ENCODE measurements around the gene AMPD3.

AMPD3 gene

GRCh38 chr11:10488934-10489691 is 34.0 kb downstream of the AMPD3 start:
- Histone ChIP-seq H3K4me2 (ENCODE audit: low read depth, low read length) (peak overlapping the region; percentile 56), H3K4me3 (ENCODE audit: low read length) (0 out of 2 replicates have a peak overlapping the region, but pooled peaks have one; percentile 4), H3K27me3 (replicated peaks; ENCODE audit: insufficient read depth, low read length) (no peaks in the 10 kb centered on the region), H3K9me2 (replicated peaks; ENCODE audit: insufficient read depth, low read length) (no peaks in the 10 kb centered on the region), H3F3A (ENCODE audit: insufficient read depth, low read length) (peaks cover 6% of the 10 kb centered on the region), H3K79me2 (ENCODE audit: low read length) (no peaks in the 10 kb centered on the region), H3K4me1 (ENCODE audit: low read length) (peaks cover 19% of the 10 kb centered on the region), H3K9me3 (replicated peaks; ENCODE audit: insufficient read depth, low read length) (no peaks in the 10 kb centered on the region), H3K27ac (ENCODE audit: low read length) (peak overlapping the region; percentile 56; the same call in 1 of the 2 replicates), H2AFZ (ENCODE audit: low read length) (no peak overlapping the region), H4K20me1 (ENCODE audit: insufficient read depth, low read length) (no peaks in the 10 kb centered on the region), H3K36me3 (replicated peaks; ENCODE audit: insufficient read depth, low read length) (no peaks in the 10 kb centered on the region), H3K9ac (ENCODE audit: low read length) (no peak overlapping the region)
- TF ChIP-seq CTCF (IDR thresholded peaks at IDR 0.05; ENCODE audit: low read length) (no peak), EZH2phosphoT487 (IDR thresholded peaks at IDR 0.05; ENCODE audit: low read length) (no peak), EZH2 (optimal IDR thresholded peaks at IDR 0.05; ENCODE audit: low read depth, low read length) (no peak)
- DNase-seq: peak; percentile 87

GRCh38 chr11:10490032-10490397 is 35.0 kb downstream of the AMPD3 start:
- TF ChIP-seq EZH2phosphoT487 (IDR thresholded peaks at IDR 0.05; ENCODE audit: low read length) (no peak), CTCF (IDR thresholded peaks at IDR 0.05; ENCODE audit: low read length) (no peak), EZH2 (optimal IDR thresholded peaks at IDR 0.05; ENCODE audit: low read depth, low read length) (no peak)
- no peak overlapping the region for H3K27ac ChIP-seq (ENCODE audit: low read length)
- no peaks in the 10 kb centered on the region for H4K20me1 ChIP-seq (ENCODE audit: insufficient read depth, low read length)

GRCh38 chr11:10490398-10491241 is 35.6 kb downstream of the AMPD3 start:
- no peak overlapping the region for H3K4me3 ChIP-seq (ENCODE audit: low read length)
- peaks cover 19% of the 10 kb centered on the region for H3K4me1 ChIP-seq (ENCODE audit: low read length)
- H3K4me2 ChIP-seq (ENCODE audit: low read depth, low read length): no peak overlapping the region
- H2AFZ ChIP-seq (ENCODE audit: low read length): no peak overlapping the region
- H3F3A ChIP-seq (ENCODE audit: insufficient read depth, low read length): peaks cover 6% of the 10 kb centered on the region
- no peaks in the 10 kb centered on the region for H3K9me2 ChIP-seq (replicated peaks; ENCODE audit: insufficient read depth, low read length)
- no peaks in the 10 kb centered on the region for H3K36me3 ChIP-seq (replicated peaks; ENCODE audit: insufficient read depth, low read length)
- no peak for DNase-seq
- TF ChIP-seq CTCF (IDR thresholded peaks at IDR 0.05; ENCODE audit: low read length) (no peak), EZH2 (optimal IDR thresholded peaks at IDR 0.05; ENCODE audit: low read depth, low read length) (no peak)
- H3K27me3 ChIP-seq (replicated peaks; ENCODE audit: insufficient read depth, low read length): no peaks in the 10 kb centered on the region
- H3K79me2 ChIP-seq (ENCODE audit: low read length): no peaks in the 10 kb centered on the region
- H3K9ac ChIP-seq (ENCODE audit: low read length): no peak overlapping the region
- no peak overlapping the region for H3K27ac ChIP-seq (ENCODE audit: low read length)
- no peaks in the 10 kb centered on the region for H3K9me3 ChIP-seq (replicated peaks; ENCODE audit: insufficient read depth, low read length)
- H4K20me1 ChIP-seq (ENCODE audit: insufficient read depth, low read length): no peaks in the 10 kb centered on the region

More at GRCh38 chr11:10490032-10490397, 35.0 kb downstream of the AMPD3 start:
- no peak for DNase-seq
- Histone ChIP-seq H3K27me3 (replicated peaks; ENCODE audit: insufficient read depth, low read length) (no peaks in the 10 kb centered on the region), H3K4me2 (ENCODE audit: low read depth, low read length) (no peak overlapping the region), H3F3A (ENCODE audit: insufficient read depth, low read length) (peaks cover 6% of the 10 kb centered on the region), H3K9me3 (replicated peaks; ENCODE audit: insufficient read depth, low read length) (no peaks in the 10 kb centered on the region), H3K4me1 (ENCODE audit: low read length) (peaks cover 19% of the 10 kb centered on the region), H3K9ac (ENCODE audit: low read length) (no peak overlapping the region), H3K9me2 (replicated peaks; ENCODE audit: insufficient read depth, low read length) (no peaks in the 10 kb centered on the region), H3K36me3 (replicated peaks; ENCODE audit: insufficient read depth, low read length) (no peaks in the 10 kb centered on the region), H2AFZ (ENCODE audit: low read length) (no peak overlapping the region), H3K4me3 (ENCODE audit: low read length) (no peak overlapping the region), H3K79me2 (ENCODE audit: low read length) (no peaks in the 10 kb centered on the region)

Data from MM.1S (cell line).